HG02642 (cell line): ENCODE results near the gene UBE2I.
"Not testable (repeated sequence)": the region's sequence is repeated elsewhere in the genome, so short reads cannot be mapped to it uniquely, and the experiment has no call there.

Experiments
- ATAC-seq: cut with Tn5 transposase; IDR thresholded peaks from one replicate; pipeline ENCODE4 v1.9.1; 2021; ENCODE audit warnings: mild to moderate bottlenecking; ENCODE audit not compliant: unreplicated experiment, poor library complexity

Gene UBE2I

DNA sequence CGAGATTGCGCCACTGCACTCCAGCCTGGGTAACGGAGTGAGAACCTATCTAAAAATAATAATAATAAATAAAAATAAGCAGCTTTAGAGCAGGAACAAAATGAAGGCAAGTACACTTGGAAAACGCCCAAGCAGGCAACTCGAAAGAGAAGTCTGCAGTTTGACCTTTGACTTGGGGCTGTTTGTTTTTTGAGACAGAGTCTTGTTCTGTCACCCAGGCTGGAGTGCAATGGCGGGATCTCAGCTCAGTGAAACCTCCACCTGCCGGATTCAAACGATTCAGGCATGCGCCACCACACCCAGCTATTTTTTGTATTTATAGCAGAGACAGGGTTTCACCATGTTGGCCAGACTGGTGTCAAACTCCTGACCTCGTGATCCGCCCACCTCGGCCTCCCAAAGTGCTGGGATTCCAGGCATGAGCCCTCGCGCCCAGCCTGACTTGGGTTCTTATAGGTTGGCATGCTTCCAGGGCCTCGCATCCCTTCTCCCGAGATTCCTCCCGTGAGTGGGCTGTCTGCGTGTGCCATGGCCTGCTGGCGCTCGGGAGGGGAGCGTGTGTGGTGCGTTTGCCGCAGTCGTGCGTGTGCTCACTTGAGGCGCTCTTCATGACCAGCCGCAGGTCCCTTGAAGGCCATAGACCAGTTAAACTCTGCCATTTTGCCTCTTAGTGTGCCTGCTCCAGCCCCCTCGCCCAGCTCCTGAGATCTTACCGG, 18.4 kb upstream of the UBE2I start:
- ATAC-seq: no peak

DNA sequence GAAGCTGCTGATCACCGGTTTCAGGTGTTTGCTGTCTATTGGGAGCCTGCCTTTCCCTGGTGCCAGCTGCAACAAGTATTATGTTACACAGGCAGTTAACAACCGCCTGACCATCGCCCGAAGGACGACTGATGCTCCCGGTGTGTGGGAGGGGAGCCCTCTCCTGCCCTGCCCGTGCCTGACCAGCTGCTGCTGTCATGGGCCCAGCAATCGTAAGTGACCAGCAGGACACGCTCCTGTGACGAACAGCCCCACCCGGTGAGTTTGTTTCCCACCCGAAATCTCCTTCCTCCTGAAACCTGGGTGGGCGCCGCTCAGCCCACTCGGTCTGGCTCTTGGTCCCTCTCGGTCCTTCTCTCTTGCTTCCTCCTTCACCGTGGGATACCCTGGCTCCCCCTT, 17.9 kb upstream of the UBE2I start:
- ATAC-seq: no peak

DNA sequence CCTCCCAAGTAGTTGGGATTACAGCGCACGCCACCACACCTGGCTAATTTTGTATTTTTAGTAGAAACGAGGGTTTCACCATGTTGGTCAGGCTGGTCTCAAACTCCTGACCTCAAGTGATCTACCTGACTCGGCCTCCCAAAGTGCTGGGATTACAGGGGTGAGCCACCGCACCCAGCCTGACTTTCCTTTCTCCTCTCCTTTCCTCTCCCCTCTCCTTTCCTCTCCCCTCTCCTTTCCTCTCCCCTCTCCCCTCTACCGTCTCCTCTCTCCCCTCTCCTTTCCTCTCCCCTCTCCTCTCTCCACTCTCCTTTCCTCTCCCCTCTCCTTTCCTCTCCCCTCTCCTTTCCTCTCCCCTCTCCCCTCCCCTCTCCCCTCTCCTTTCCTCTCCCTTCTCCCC, 17.2 kb upstream of the UBE2I start:
- ATAC-seq: not testable (repeated sequence)

DNA sequence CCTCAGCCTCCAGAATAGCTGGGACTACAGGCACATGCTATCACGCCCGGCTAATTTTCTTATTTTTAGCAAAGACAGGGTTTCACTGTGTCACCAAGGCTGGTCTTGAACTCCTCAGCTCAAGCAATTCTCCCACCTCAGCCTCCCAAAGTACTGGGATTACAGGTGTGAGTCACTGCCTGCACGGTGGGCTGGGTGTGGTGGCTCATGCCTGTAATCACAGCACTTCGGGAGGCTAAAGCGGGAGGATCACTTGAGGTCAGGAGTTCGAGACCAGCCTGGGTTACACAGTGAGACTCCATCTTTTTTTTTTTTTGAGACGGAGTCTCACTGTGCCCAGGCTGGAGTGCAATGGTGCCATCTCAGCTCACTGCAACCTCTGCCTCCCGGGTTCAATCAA, 16.6 kb upstream of the UBE2I start:
- ATAC-seq: not testable (repeated sequence)

DNA sequence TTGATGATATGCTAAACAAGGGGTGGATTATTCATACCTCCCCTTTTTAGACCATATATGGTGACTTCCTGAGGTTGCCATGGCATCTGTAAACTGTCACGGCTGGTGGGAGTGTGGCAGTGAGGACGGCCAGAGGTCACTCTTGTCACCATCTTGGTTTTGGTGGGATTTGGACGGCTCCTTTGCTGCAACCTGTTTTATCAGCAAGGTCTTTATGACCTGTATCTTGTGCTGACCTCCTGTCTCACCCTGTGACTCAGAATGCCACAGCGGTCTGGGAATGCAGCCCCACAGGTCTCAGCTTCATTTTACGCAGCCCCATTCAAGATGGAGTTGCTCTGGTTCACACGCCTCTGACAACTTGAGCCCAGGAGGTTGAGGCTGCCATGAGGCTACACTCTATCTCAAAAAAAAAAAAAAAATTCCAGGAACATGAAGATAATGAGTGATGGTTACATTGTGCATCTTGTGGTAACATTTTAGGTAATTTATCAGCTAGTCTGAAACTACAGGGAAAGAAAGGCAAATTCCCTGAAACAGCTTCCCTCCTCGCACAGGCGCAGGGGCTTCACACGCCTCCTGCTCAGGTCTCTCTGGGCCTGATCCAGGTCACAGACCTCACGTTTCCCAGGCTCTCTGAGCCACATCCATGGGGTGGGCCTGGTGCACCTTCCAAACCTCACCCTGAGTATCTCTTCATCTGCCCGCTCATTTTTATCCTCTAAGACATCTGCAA, 15.3 kb upstream of the UBE2I start:
- no peak for ATAC-seq

DNA sequence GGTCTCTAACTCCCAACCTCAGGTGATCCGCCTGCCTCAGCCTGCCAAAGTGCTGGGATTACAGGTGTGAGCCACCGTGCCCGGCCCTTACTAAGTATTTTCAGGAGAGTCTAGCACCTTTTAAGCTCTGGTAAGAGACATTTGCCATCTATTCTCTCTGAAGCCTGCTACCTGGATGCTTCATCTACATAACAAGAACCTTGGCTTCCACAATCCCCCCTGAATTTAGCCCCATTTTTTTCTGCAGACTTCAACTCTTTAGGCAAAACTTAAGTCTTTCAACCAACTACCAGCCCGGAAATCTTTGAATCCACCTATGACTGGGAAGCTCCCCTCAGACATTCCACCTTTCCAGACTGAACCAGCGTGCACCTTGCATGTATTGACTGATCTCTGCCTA, 14.0 kb upstream of the UBE2I start:
- ATAC-seq: no peak

DNA sequence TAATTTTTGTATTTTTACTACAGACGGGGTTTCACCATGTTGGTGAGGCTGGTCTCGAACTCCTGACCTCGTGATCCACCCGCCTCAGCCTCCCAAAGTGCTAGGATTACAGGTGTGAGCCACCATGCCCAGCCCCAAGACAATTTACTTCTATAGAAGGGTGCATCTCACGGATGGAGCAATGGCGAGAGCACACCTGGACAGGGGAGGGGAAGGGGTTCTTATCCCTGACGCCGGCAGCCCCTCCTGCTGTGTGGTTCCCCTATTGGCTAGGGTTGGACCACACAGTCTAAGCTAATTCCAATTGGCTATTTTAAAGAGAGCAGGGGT, 12.8 kb upstream of the UBE2I start:
- ATAC-seq: not testable (repeated sequence)

DNA sequence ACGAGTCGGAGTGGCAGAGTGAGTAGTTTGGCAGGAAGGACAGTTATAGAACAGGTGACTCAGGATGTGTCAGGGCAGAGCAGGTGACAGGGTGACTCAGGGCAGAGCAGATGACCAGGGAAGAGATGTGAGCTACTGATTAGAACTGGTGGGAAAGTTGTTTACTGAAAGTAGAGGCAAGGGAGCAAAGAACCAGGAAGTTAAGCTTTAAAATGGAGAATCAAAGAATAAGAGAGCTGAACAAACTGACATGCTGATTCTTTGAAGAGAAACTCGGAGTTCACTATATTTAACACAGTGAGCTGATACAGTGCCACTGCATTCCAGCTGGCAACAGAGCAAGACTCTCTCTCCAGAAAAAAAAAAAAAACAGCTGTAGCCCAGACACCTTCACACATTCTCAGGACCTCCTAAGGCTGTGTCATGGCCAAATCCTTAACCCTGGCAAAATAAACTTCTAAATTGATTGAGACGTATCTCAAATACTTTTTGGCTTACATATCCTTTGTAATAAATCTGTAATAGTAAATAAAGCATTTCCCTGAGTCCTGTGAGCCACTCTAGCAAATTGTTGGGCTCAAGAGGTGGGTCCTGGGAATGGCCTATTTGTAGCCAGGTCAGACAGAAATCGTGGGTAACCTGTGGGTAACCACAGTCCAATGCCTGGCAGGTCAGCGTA, 12.3 kb upstream of the UBE2I start:
- ATAC-seq: no peak

DNA sequence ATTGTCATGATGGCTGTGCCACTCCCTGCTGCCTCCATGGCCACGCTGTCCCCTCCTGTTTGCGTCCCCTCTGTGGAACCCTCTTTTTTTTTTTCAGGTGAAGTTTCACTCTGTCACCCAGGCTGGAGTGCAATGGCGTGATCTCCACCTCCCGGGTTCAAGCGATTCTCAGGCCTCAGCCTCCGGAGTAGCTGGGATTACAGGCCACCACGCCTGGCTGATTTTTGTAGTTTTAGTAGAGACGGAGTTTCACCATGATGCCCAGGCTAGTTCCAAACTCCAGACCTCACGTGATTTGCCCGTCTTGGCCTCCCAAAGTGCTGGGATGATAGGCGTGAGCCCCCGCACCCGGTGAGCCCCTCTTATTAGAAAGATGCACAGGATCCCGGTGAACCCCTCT, 11.0 kb upstream of the UBE2I start:
- no peak for ATAC-seq

DNA sequence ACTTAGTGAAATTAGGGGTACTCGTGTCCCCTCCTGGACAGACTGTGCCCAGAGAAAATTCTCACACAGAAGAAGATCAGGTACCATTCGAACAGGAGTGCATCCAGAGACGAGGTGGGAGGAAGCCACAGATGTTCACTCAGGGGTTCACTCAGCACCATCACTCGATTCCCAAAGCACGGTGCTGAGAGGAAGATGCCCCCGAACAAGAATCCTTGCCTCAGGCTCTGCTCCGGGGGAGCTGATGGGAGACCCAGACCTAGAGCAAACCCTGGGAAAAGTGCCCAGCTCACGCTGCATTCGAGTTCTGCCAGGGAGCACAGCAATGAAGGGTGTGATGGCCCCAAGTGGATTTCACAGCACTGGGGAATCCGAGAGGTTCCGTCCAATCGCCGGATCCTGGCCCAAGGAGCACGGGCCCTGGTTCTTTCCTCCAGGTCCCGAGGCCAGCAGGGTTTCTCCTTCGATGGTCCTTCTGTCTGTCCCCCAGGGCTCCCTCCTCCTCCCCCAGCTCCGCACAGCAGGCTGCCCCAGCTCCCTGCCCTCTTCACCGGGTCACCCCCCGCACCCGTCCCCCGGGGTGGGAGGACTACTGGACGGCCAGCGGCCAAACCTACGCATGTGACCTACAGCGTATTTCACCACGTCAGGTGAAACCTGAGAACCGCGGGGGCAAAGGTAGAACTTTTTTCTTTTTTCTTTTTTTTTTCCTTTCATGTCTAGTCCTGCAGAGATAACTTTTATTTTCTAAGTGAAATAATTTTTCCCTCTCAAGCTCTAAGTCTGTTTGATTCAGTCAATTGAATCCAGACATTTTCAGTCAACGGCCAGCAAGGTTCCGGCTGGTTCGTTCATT, 10.2 kb upstream of the UBE2I start:
- no peak for ATAC-seq

DNA sequence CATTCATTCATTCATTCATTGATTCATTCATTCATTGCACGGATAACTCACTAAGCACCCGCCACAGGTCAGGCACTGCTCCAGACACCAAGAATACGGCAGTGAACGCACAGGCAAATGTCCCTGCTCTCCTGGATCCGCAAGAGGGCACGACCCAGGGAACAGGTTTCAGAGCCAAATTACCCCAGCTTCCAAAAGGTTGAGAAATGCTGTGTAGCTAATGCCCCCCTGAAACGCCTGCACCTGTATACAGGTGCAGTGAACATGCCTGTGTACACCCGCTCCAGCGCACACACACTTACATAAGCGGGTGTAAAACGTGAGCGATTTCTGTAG, 9.6 kb upstream of the UBE2I start:
- ATAC-seq: no peak

DNA sequence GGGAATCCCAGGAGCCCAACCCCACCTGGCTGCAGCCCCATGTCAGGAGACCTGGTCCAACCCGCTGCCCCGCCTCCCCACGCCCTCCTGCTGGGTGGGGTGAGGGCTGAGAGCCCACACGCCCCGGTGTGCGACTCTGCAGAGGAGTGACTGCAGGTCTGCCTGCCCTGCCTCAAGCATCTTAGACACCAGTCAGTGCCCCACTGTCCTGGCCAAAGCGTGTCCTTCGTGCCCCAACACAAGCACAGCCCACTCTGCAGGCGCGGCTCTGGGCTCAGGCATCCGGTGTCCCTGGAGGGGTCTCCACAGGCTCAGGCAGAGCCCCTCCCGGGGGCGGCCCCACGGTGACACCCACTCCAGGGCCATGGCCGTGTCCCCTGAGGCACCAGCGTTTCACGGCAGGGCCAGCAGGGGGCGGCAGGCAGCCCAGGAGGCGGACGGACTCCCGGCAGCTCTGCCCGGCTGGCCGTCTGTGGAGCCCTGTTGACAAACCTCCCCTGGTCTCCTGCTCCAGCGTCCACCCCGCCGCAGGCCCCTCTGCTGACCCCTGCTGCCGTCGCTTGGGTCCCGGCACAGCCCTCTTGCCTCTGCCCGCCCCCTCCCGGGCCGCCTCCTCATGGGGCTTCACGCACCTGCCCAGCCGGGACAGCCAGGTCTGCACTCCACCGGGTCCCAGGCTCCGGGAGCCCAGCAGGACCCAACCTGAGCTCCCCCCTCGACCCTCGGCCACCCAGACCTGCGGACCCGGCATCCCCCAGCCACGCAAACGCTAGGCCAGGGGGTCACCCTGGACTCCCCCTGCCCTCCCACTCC, 8.6 kb upstream of the UBE2I start:
- ATAC-seq: no peak

DNA sequence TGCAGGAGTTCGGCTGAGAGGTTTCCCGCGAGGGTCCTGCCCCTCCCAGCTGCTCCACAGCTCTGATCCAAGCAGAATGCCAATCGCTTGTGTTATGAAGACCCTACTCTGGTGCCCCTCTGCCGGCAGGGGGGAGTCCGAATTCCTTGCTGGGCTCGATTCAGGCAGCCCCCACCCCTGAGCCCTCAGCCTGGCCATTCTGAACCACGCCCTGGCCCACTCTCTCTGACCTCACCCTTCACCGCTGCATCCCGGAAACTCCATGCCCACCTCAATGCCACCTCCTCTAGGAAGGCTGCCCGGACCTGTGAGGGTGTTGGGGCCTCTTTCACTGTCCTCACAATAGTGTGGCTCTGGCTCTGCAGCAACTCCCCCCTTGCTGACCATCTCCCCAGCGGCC, 7.9 kb upstream of the UBE2I start:
- ATAC-seq: no peak

DNA sequence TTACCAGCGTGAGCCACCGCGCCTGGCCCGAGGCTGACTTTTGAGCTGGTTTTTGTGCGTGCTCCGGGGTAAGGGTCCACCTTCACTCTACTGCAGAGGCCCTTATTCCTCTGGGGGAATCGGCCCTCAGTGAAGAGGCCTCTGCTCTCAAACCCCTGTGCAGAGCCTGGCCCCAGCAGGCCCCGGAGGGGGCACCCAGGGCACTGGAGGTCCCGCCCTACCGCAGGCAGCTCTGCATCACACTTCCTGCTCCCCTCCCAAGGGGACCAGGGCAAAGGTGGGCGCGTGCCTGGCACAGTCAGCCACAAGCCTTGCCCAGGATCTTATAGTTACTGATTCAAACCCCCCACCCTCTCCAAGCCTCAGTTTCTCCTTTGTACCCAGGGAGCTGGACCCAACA, 3.6 kb upstream of the UBE2I start:
- ATAC-seq: no peak

DNA sequence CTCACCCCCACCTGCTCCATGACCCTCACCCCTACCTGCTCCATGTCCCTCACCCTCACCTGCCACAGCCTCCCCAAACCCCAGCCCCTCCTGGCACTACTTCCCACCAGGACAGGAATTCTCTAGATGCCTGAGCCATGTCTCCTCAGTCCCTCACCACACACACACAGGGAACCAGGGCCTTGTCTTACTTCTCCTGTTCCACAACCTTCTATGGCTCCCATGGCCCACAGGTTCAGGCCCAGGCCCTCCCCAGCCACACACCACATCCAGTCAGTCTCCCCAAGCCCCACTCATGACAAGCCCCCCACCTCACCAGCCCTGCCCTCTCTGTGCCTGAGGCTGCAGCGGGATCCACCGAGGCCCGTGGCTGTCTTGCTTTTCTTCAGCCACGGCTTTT, 3.1 kb upstream of the UBE2I start:
- ATAC-seq: no peak

DNA sequence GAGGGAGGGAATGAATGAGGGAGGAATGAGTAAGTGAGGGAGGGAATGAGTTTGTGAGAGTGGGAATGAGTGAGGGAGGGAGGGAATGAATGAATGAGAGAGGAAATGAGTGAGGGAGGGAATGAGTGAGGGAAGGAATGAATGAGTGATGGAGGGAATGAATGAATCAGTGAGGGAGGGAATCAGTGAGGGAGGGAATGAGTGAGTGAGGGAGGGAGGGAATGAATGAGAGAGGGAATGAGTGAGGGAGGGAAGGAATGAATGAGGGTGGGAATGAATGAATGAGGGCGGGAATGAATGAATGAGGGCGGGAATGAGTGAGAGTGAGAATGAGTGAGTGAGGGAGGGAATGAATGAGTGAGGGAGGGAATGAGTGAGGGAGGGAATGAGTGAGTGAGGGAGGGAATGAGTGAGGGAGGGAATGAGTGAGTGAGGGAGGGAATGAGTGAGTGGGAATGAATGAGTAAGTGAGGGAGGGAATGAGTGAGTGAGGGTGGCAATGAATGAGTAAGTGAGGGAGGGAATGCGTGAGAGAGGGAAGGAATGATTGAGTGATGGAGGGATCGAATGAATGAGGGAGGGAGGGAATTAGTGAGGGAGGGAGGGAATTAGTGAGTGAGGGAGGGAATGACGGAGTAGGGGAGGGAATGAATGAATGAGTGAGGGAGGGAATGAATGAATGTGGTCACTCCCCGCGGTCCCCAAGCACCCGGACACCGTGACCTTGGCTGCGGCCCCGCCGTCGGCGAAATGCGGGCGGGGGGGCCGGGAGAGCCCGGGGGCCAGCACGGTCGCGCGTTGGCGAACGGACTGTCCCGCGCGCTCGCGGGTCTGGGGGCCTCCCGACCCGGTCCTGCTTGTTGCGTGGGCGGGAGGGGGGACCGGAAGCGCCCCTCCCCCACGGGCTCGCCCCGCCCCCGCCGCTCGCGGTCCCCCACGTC, 1.1 kb upstream of the UBE2I start:
- no peak for ATAC-seq

DNA sequence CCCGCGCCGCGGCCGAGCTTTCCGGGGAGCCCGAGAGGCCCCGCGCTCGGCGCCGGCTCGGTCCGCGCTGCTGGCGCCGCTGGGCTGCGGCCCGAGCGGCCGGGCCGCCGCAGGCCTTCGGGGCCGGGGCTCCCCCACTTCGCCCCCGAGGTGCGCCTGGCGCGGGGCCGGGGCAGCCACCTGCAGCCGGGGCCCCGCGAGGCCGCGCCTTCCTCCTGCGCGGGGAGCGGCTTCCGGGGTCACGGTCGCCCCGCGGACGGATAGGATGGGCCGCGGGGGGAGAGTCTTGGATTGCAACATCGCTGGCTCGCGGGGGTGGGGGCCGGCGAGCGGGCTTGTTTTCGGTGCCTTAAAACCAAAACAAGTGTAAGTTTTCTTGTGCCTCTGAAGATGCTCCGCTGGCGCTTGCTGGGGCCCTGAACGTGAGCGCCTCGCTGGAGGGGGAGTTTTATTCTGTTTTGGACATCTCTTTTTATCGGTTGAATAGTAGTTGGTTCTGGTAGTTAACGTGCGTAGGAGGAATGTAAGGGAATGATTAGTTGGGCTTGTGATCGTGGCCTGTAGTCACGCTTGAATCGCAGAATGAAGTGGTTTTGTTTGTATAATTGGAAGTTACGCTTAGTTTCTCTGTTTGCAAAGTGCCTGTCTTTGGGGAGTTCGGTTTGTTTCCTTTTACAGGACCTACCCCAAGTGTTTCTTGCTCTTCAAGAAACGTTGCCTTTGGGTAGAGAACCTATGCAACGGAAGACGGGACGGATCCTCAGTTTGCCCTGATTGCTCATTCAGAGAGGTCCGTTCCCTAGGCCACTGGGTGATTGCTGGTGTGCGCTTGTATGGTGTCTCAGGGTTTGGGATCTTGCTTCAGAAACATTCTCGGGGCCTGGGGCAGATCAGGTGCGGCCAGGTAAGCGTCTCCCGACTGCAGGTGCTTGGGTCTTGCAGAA, 724 bp downstream of the UBE2I start:
- ATAC-seq: peak; percentile 18

DNA sequence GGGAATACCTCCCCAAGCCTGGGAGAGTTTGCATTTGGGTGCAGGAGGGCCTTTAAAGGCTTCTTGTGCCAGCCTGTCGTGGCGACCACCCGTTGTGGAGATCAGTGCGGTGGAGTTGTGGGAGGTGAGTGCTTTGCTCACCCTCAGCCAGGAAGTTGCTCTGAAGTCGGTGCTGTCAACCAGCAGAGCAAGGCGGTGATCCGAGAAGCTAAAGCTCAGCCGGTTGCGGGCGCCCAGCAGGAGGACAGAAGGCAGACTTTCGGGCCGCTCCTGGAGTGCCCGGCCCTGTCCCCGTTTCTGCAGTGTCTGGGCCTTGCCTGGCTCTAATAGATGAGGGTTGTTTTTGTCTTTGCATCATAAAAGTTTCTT, 1.4 kb downstream of the UBE2I start:
- no peak for ATAC-seq
